Measurements from ENCODE around the gene PRDM11.

Gene PRDM11

GRCh38 chr11:45212566-45213315 lies 66.3 kb downstream of the PRDM11 start:
- DNase-seq: no peak

- no peak for DNase-seq
Measured at GRCh38 chr11:45213316-45213665, 66.9 kb downstream of the PRDM11 start.

GRCh38 chr11:45213717-45214116 lies 67.3 kb downstream of the PRDM11 start:
- no peak for DNase-seq

GRCh38 chr11:45215098-45215865 lies 68.8 kb downstream of the PRDM11 start:
- no peak for DNase-seq

- DNase-seq: no peak
Measured at GRCh38 chr11:45216031-45216430, 69.6 kb downstream of the PRDM11 start.

GRCh38 chr11:45216901-45217300 lies 70.5 kb downstream of the PRDM11 start:
- no peak for DNase-seq

GRCh38 chr11:45217991-45218390 lies 71.6 kb downstream of the PRDM11 start:
- DNase-seq: no peak

- no peak for DNase-seq
Measured at GRCh38 chr11:45218705-45219104, 72.3 kb downstream of the PRDM11 start.

- DNase-seq: no peak
Measured at GRCh38 chr11:45219411-45219810, 73.0 kb downstream of the PRDM11 start.

GRCh38 chr11:45223496-45223895 lies 77.1 kb downstream of the PRDM11 start:
- DNase-seq: no peak

GRCh38 chr11:45224766-45225165 lies 78.3 kb downstream of the PRDM11 start:
- no peak for DNase-seq

- DNase-seq: no peak
Measured at GRCh38 chr11:45225277-45225676, 78.8 kb downstream of the PRDM11 start.

- DNase-seq: no peak
Measured at GRCh38 chr11:45225961-45226871, 79.8 kb downstream of the PRDM11 start.

- no peak for DNase-seq
Measured at GRCh38 chr11:45226901-45227300, 80.5 kb downstream of the PRDM11 start.

GRCh38 chr11:45227836-45228235 lies 81.4 kb downstream of the PRDM11 start:
- no peak for DNase-seq

- DNase-seq: no peak
Measured at GRCh38 chr11:45229401-45230020, 83.1 kb downstream of the PRDM11 start.

- DNase-seq: no peak
Measured at GRCh38 chr11:45232341-45233080, 86.1 kb downstream of the PRDM11 start.

- peak; percentile 47 to 49 for DNase-seq
Measured at GRCh38 chr11:45233121-45233803, 86.8 kb downstream of the PRDM11 start.

GRCh38 chr11:45233804-45234170 lies 87.3 kb downstream of the PRDM11 start:
- DNase-seq: no peak

GRCh38 chr11:45234306-45235006 lies 88.0 kb downstream of the PRDM11 start:
- no peak for DNase-seq
